ENCODE results near the gene CGB1. TPM values are rescaled to one million over a fixed set of nuclear protein-coding genes. Genes with fewer than 3 reads are reported as not detected.
"Not testable (repeated sequence)": the region's sequence is repeated elsewhere in the genome, so short reads cannot be mapped to it uniquely, and the experiment has no call there.

CGB1 gene
- total and polyA plus RNA-seq, 2 of the 13 experiments (the other 11 are each of a cell fraction or from before 2014, with no cell fraction given): not detected

- peak; percentile 24; the same call in 1 of the 2 replicates for TF ChIP-seq ARID4A (CRISPR knock-in tag; IDR thresholded peaks at IDR 0.05; ENCODE audit: borderline replicate concordance)
- no peak for TF ChIP-seq ZNF367 (CRISPR knock-in tag; IDR thresholded peaks at IDR 0.05; ENCODE audit: borderline replicate concordance)
- no peak for TF ChIP-seq ELF4 (CRISPR knock-in tag; IDR thresholded peaks at IDR 0.05; ENCODE audit: borderline replicate concordance)
- TF ChIP-seq ZNF75D (CRISPR knock-in tag; IDR thresholded peaks at IDR 0.05; ENCODE audit: borderline replicate concordance): 0 out of 2 replicates have a peak, but pooled peaks have one; percentile 33
- no peak for TF ChIP-seq SP4 (CRISPR knock-in tag; IDR thresholded peaks at IDR 0.05)
- 0 out of 2 replicates have a peak, but pooled peaks have one; percentile 24 for TF ChIP-seq ZFX (CRISPR knock-in tag; IDR thresholded peaks at IDR 0.05; ENCODE audit: low read depth)
- TF ChIP-seq TBL1XR1 (IDR thresholded peaks at IDR 0.05; ENCODE audit: borderline replicate concordance, low read length, partially characterized antibody): no peak
These were observed 19.6 kb upstream of the CGB1 start (continued) for GRCh38 chr19:49056101-49056901.

DNA sequence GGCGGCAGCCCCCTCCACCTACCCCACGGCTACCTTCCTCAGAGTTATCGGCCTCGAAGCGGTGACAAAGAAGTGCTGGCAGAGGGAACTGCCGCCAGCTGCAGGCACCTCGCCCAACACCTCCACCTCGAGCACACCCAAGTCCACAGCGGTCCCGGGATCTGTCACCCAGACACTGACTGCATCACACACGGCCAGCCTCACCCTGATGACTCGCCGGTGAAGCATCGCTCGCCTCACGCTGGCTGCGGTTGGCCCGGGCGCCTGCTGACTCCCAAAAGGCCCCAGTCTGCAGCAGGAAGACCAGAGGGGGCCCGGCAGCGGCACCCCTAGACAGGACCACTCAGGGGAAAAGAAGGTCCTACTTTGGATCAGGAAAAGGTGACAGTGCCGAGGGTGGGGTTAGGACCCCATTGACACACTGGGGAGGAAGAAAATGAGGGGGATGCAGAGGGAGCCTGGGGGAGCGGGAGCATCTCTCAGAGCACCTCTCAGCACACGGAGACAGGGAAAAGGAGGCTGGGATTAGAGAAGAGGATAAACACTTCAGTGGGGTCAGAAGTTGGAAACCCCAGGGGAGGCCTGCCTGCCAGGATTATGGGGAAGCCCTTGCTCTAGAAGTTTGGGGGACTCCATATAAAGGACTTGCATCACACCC, 13.8 kb upstream of the CGB1 start:
- H3K9ac ChIP-seq (ENCODE audit: insufficient read depth, low read depth, low read length); POLR2A ChIA-PET; intact Hi-C loops (cut with micrococcal nuclease; ENCODE audit: unreplicated experiment); H3K36me3 ChIP-seq (replicated peaks in 1 of 2; ENCODE audit: control insufficient read depth in 1 of 2, insufficient read depth in 2 of 2, low read length in 2 of 2); H2AFZ ChIP-seq (ENCODE audit: low read length); CTCF ChIA-PET (ENCODE audit: low intra/inter-chr PET ratio, low total read pairs); H3K79me2 ChIP-seq (ENCODE audit: insufficient read depth, low read length); H3K4me2 ChIP-seq (ENCODE audit: low read depth, low read length); H3K4me3 ChIP-seq (replicated peaks in 1 of 3; ENCODE audit: insufficient read depth in 1 of 3, low read depth in 2 of 3, low read length in 3 of 3); in situ Hi-C loops (cut with HindIII; ENCODE audit: extremely low pct_ligation_motif_present, low pct_unique_long_range_greater_than_20kb); H3K27ac ChIP-seq (ENCODE audit: extremely low read length, insufficient read depth, low read length); FAIRE-seq; H3K4me1 ChIP-seq (ENCODE audit: insufficient read depth, low read length); BruUV-seq (replicated peaks); H4K20me1 ChIP-seq (ENCODE audit: insufficient read depth, low read length); H3K9me3 ChIP-seq (ENCODE audit: low read length); ATAC-seq; DNase-seq (ENCODE audit: low spot score): not testable (repeated sequence)
- WGBS (ENCODE audit: low lambda C conversion rate): 16% methylated on average over 12 of the region's 24 CpGs
- peaks cover 6 to 14% of the 10 kb centered on the region in 2 experiments; a peak in 4 of 5 replicates for H3K27me3 ChIP-seq (ENCODE audit: control insufficient read depth in 1 of 2, insufficient read depth in 2 of 2, low read length in 2 of 2)

GRCh38 chr19:49049834-49050233, 13.1 kb upstream of the CGB1 start:
- H3K4me1 ChIP-seq (ENCODE audit: insufficient read depth, low read length); in situ Hi-C loops (cut with HindIII; ENCODE audit: extremely low pct_ligation_motif_present, low pct_unique_long_range_greater_than_20kb); H2AFZ ChIP-seq (ENCODE audit: low read length); BruUV-seq (replicated peaks); H3K27ac ChIP-seq (ENCODE audit: extremely low read length, insufficient read depth, low read length); H4K20me1 ChIP-seq (ENCODE audit: insufficient read depth, low read length); H3K36me3 ChIP-seq (replicated peaks in 1 of 2; ENCODE audit: control insufficient read depth in 1 of 2, insufficient read depth in 2 of 2, low read length in 2 of 2); H3K9ac ChIP-seq (ENCODE audit: insufficient read depth, low read depth, low read length); CTCF ChIA-PET (ENCODE audit: low intra/inter-chr PET ratio, low total read pairs); H3K4me2 ChIP-seq (ENCODE audit: low read depth, low read length); ATAC-seq; H3K4me3 ChIP-seq (replicated peaks in 1 of 3; ENCODE audit: insufficient read depth in 1 of 3, low read depth in 2 of 3, low read length in 3 of 3); H3K79me2 ChIP-seq (ENCODE audit: insufficient read depth, low read length); intact Hi-C loops (cut with micrococcal nuclease; ENCODE audit: unreplicated experiment); H3K9me3 ChIP-seq (ENCODE audit: low read length); FAIRE-seq; POLR2A ChIA-PET; DNase-seq (ENCODE audit: low spot score): not testable (repeated sequence)
- peaks cover 3 to 11% of the 10 kb centered on the region in 2 experiments; a peak in 3 of 5 replicates for H3K27me3 ChIP-seq (ENCODE audit: control insufficient read depth in 1 of 2, insufficient read depth in 2 of 2, low read length in 2 of 2)
- WGBS (ENCODE audit: low lambda C conversion rate): 28% methylated on average over 2 of the region's 4 CpGs
